H54 (cell line): ENCODE measurements around the gene ZEB2.
A peak's percentile ranks its signal among the peaks of the same experiment; 100 is the strongest.

Experiments used
- DNase-seq: peaks from one replicate; pipeline ENCODE4 v3.0.0; 2011; ENCODE audit warnings: low spot score, mixed read lengths; ENCODE audit not compliant: insufficient read length
- FAIRE-seq: peaks from 3 replicates; lab custom pipeline; 2011; peaks lifted over from hg19 to GRCh38; lab: Jason Lieb, UNC
- POLR2A ChIP-seq: IDR thresholded peaks from 2 replicates; pipeline ENCODE4 v1.6.1; 2011; ENCODE audit warnings: low read depth, mild to moderate bottlenecking, low read length

The ZEB2 gene

DNA sequence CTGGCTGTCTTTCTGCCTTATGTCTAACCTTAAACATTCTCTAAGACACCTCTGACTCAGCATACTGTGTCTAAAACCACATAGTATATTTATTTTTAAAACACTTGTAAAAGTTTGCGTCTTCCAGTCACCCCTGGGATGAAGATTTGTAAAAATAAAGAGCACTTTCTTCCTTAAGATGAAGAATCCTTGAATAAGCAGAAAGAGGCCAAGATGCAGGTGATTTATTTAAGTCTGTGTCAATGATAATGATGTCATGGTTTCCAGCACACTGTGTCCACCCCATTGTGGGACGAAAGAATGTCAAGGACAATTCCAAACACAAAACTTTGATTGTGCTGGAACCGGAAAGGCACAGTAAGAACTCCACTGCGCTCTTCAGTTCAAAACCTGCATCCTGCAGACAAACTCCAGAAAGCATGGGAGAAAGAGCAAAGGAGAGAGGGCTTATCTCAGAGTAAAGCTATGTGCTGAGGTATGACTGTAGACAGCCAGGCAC lies 92.9 kb downstream of the ZEB2 start:
- FAIRE-seq (peak; percentile 100), DNase-seq (peak; percentile 12)
- TF ChIP-seq POLR2A: no peak

DNA sequence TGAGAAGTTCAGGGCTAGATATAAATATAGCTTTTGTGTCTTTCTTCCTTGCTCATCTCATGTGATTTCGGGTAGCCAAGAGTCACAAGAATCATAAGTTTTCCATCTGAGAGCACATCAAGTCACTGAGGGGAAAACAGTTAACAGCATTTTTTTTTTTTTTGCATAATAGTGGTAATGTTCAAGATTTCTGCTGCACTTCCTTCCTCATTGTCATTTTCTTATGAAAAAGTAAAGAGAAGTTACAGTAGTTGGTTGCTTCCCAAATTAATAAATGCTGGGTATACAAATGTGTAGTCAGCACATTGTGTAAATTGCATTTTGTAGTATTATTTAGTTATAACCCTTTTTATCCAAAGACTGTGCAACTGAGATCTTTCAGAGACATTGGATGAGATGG lies 93.6 kb downstream of the ZEB2 start:
- no peak for DNase-seq
- TF ChIP-seq POLR2A: no peak
- peak; percentile 62 for FAIRE-seq

DNA sequence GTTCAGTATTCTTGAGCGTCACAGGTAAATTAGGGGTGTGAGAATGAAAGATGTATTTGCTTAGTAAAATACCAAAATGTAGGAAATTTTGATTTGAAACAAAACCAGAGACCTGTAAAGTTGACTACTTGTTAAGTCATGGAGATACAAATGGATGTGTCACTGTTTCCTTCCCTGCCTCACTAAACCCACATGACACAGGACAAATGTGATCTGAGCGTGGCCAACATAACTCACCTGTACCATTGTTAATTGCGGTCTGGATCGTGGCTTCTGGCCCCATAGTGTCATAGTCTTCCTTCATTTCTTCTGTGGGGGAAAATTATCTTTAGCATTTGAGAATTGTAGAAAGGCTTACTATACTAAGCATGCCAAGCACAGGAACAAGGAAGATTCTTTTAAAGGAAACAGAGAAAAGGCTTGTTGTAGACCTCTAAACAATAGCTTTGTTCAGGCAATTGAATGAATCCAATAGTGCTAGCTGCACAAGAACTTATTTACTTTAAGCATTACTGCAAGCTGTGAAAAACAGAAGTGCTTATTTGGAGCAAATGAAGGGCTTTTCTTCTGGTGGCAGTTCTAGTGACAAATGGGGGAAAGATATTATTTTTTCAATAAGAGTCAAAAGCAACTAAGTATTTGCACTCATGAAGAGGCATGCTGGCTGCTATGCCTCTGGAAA lies 95.2 kb downstream of the ZEB2 start:
- DNase-seq: no peak
- TF ChIP-seq POLR2A: no peak
- FAIRE-seq: no peak

DNA sequence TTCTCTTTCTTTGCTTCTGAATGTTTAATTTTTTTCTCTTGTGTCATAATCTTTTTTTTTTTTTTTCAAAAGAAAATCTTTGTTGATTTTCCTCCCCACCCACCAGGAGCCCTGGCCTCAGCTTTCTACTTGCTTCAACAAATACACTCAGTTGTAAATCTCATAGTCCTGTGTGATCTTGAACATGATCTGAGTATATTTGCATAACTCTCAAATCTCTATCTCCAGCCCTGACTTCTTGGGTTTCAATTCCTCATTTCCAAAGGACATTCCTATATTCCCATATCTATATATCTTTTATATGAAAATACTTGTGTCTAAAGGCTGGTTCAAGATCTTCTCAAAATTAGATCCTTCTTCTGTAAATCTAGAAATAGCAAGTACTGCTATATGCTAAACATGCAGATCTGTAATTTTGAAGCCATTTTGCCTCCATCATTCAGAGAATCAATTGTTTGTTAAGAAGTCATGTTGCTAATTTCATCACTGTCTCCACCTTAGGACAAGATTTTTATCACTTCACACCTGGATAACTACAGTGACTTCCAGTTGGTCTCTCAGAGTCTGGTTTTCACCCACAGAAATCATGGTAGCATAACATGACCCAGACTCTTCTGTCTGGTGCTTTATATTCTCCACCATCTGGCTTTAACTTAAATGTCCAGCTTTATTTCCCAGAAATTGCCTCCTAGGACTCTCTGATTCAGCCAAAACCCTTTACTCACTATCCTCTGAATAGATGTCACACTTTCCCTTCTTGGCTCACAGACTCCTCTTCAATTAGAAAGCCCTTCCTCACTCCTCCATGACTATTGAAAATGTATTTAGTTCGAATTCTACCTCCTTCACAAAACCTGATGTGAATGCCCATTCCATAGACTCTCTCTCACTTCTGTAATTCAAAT lies 98.1 kb downstream of the ZEB2 start:
- DNase-seq (no peak), FAIRE-seq (no peak)
- no peak for TF ChIP-seq POLR2A

DNA sequence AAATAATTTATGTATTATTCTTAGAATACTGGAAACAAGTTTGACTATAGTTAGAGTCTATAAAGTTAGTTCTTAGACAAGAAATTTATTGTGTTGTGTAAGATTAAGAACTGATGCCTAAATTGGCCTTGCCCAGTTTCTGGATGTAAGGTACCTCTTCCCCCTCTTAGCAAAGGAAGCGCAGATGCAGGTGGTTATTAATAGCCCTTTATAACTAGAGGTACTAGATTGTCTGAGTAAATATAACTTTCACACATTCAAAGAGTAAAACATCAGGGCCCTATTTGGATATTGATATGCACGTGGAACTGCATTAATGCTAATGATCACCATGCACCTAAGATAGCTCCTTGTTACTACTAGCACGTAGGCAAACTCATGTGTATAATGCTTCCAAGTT lies 100.7 kb downstream of the ZEB2 start:
- TF ChIP-seq POLR2A: no peak
- no peak for FAIRE-seq

DNA sequence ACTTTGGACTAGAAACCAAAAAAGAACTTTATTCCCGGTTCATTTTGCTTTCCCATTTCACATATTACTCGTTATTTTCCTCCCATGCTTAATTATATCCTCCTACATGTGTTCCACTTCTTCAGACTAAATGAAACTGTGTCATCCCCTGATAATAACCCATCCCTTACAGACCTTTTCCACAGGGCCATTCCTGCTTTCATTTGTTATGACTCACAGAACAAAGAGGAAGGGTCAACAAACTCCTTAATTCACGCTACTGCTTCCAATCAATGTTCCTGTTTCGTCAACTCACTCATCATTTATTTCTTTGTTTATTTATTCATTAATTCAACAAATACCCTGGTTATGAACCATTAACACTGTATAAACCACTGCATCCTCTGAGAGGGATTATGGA lies 104.5 kb downstream of the ZEB2 start:
- no peak for TF ChIP-seq POLR2A
- no peak for FAIRE-seq

More for the DNA sequence above, 100.7 kb downstream of the ZEB2 start:
- DNase-seq: no peak

DNA sequence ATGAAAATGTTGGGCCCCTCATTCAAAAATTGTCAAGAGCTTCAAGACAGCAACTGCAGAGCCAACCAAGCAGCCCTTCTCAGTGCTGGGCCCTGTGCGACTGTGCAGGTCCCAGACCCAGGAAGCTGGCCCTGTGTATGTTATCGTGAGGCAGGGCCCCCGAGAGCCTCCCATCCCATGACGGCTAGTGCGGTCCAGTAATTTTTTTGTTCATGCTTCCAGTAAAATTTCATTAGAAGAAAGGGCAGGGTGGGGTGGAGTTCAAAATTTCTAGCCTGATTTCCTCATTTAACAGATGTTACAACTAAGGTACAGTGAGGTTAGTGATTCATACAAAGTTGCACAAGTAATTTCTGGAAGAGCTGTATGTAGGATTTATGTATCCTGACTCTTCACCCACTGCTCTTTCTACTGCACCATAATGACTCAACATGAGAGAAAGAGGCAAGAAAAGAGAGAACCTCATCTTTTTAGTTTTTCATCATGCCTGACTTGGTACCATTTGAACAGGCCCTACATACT lies 105.5 kb downstream of the ZEB2 start:
- DNase-seq (peak; percentile 24), FAIRE-seq (peak; percentile 94)
- TF ChIP-seq POLR2A: no peak

More for the DNA sequence above, 104.5 kb downstream of the ZEB2 start:
- DNase-seq: no peak

DNA sequence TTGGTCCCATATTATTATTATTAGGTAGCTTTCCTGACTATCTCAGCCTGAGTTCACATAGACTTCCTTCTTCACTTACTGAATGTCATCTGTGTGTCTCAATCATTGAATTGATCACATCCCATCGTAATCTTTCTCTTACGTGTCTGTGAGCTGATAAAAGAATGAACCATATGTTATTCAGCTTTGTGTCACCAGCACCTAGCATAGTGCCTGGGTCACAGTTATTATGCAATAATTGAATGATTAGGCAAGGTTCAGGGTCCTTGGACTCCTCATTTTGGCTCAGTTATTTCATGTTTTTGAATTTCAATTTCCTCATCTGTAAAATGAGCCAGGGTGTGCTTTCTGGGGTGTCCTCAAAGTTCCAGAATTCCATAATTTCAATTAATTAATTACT lies 107.2 kb downstream of the ZEB2 start:
- no peak for DNase-seq
- peak; percentile 6 for FAIRE-seq
- no peak for TF ChIP-seq POLR2A

DNA sequence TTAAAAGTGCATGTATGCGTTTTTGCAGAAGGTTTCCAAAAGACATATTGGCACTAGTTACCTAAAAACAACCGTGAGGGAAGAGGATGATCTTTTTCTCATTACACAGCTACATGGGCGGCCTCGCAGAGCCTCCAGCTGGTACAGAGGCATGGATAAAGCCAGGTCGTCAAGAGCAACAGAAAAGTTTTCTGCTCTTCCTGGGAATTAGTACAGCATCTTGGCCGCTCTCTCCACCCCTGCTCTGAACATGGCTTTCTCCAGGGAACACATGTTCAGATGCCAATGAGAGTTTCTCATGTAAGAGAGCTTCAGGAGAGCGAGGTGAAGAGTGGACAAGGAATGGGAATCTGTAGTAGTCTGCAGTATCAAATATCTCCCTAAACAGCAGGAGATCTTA lies 108.4 kb downstream of the ZEB2 start:
- FAIRE-seq (no peak), DNase-seq (no peak)
- no peak for TF ChIP-seq POLR2A

DNA sequence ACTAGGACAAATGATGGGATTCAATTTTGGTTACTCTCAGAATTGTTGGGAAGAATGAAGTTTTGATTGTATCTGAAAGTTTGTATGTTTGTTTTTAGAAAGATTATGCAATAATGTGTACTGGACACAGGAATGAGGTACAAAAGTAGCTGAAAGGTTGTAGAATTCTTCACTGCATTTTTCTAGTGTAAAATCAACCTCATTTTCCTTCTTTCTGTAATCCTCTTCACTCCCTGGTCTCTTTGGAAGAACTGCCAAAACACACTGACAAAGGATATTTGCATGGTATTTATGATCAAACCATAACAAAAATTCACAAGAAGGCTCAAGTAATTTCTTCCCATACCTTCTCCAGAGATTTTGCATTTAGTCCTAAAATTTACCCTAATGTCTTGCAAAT lies 110.7 kb downstream of the ZEB2 start:
- no peak for FAIRE-seq
- no peak for TF ChIP-seq POLR2A
- no peak for DNase-seq

DNA sequence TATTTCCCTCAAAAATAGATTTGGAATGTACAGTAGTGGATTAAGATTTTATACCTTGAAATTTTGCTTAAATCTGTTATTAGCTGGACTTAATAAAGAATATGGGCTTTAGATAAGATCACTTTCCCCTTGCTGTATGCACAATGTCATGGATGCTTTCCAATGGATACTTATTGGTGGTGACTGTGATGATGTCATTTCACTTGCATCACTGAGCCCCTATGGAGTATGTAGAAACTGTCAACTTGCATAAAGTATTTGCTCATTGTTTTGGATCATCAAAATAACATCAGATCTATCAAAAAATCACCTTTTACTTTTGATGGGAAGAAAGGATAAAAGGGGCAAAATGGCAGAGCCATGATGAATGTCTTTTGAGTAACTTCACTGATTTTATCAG lies 112.7 kb downstream of the ZEB2 start:
- DNase-seq (no peak), FAIRE-seq (no peak)
- no peak for TF ChIP-seq POLR2A

DNA sequence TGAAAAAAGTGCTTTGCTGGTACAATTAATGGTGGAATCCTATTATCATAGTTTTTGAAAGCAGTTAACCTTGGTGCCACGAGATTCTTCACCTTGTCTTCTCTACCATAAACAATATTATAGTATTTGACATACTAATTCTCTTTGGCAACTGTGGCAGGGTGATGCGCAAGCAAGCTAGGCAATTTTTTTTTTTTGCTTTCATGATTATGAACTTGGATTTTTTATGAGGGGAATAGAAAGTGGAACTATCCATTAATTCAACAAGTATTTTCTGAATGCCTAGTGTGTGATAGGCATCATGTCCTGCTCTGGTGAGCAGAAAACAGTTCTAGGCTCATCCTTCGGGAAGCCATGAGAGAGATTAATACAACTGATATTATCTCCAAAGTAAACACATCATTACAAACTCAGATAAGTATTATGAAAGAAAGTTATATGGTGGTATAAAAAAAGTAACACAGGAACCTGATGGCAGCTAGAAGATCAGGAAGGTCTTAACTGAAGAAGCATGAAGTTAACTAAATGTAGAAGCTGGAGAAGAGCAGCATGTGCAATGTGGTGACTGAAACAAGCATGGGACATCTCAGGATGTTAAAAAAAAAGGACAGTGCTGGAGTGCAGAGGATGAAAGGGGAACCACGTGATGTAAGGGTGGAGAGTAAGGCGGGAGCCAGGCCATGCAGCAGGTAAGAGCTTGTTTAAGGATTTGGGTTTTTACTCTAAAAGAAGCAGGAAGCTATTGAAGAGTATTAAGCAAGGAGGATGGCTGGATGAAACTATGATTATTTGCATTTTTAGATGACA lies 113.7 kb downstream of the ZEB2 start:
- FAIRE-seq: no peak
- no peak for DNase-seq
- no peak for TF ChIP-seq POLR2A

DNA sequence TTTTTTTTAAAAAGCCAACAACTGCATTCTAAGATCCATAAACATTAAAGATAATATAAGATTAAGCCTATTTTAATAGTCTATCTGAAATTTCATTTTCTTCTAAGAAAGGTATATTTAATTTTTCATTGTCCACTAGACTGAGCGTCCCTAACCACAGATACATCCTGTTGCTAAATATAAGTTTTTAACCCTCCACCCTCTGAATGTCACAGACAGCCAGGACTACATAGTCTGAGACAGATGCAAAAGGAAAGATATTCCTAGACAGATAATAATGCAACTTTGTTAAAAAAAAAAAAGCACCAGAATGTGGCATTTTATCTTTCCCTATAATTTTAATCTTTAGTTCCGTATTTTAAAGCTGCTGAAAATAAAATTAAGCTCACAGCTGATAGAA lies 114.6 kb downstream of the ZEB2 start:
- DNase-seq (no peak), FAIRE-seq (no peak)

DNA sequence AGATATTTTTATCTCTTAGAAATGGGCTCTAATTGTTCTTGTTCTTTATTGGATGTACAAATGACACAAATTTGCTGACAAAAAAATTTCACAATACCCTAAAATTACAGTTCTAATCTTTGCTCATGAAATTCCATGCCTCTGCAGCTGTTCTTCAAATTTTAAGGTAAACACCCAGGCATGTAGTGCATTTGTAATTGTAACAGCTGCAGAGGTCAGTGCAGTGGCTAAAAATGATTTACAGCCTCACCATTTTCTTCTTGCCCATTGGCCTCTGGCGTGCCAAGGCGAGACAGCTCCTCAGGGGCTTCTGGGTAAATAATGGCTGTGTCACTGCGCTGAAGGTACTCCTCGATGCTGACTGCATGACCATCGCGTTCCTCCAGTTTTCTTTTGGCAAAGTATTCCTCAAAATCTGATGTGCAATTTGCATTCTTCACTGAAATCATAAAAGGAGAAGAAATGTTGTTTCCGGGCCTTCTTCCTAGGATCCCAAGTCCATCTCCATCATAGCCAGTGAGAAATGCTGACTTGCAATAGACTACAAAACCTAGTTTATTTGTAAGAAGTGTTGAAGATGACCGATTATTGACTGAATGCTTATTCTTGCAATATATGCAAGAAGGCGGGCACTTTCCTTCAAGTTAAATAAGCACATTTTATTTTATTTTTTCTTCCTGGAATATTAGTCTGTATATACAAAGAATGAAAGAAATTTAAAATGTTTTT lies 115.2 kb downstream of the ZEB2 start:
- peak; percentile 62 for FAIRE-seq
- no peak for DNase-seq

More for the DNA sequence above, 114.6 kb downstream of the ZEB2 start:
- no peak for TF ChIP-seq POLR2A

More for the DNA sequence above, 115.2 kb downstream of the ZEB2 start:
- TF ChIP-seq POLR2A: no peak
